ENCODE measurements around the gene SEMA6C. TPM values are rescaled to one million over a fixed set of nuclear protein-coding genes. Genes with fewer than 3 reads are reported as not detected.
A peak's percentile ranks its signal among the peaks of the same experiment; 100 is the strongest.
"Not testable (repeated sequence)": the region's sequence is repeated elsewhere in the genome, so short reads cannot be mapped to it uniquely, and the experiment has no call there.

SEMA6C gene
- 21.3 and 33.4 TPM in 2 replicates for total RNA-seq

- DNase-seq = peak; percentile 95
These were observed at the start of gene SEMA6C for GRCh38 chr1:151146412-151147131. Gene SEMA6C, minus strand, starts transcription at chr1:151146631. Its CDS starts 4,010 bp downstream, at chr1:151142621.

GRCh38 chr1:151194894-151195594, 48.6 kb upstream of the SEMA6C start:
- peak; percentile 90 for DNase-seq

- no peak for DNase-seq
These were observed 47.4 kb upstream of the SEMA6C start for GRCh38 chr1:151193856-151194255.

GRCh38 chr1:151193304-151193703, 46.9 kb upstream of the SEMA6C start:
- no peak for DNase-seq

GRCh38 chr1:151192047-151192446, 45.6 kb upstream of the SEMA6C start:
- no peak for DNase-seq

GRCh38 chr1:151189637-151190445, 43.4 kb upstream of the SEMA6C start, which contains the start of gene VPS72:
Gene VPS72, minus strand, starts transcription at chr1:151190197. Its CDS starts 76 bp downstream, at chr1:151190121.
- DNase-seq = peak; percentile 92

- not testable (repeated sequence) for DNase-seq
These were observed 42.2 kb upstream of the SEMA6C start for GRCh38 chr1:151188667-151189066.

- DNase-seq = peak; percentile 28
These were observed 40.8 kb upstream of the SEMA6C start for GRCh38 chr1:151187205-151187604.

GRCh38 chr1:151184211-151184610, 37.8 kb upstream of the SEMA6C start:
- no peak for DNase-seq

GRCh38 chr1:151176514-151177045, 30.1 kb upstream of the SEMA6C start:
- DNase-seq = no peak

- DNase-seq = peak; percentile 58
These were observed 29.4 kb upstream of the SEMA6C start, which contains the start of gene TMOD4 for GRCh38 chr1:151175863-151176262. Gene TMOD4, minus strand, starts transcription at chr1:151175981. Its CDS starts 1,106 bp downstream, at chr1:151174875.

GRCh38 chr1:151175041-151175741, 28.8 kb upstream of the SEMA6C start:
- DNase-seq = no peak

- no peak for DNase-seq
These were observed 24.8 kb upstream of the SEMA6C start for GRCh38 chr1:151171190-151171589.

GRCh38 chr1:151167116-151167515, 20.7 kb upstream of the SEMA6C start:
- no peak for DNase-seq

- peak; percentile 57 for DNase-seq
These were observed 20.1 kb upstream of the SEMA6C start for GRCh38 chr1:151166505-151166956.

GRCh38 chr1:151165738-151166504, 19.5 kb upstream of the SEMA6C start, which contains the start of the genes LYSMD1 and SCNM1:
Gene LYSMD1, minus strand, starts transcription at chr1:151165902. Its CDS starts 644 bp downstream, at chr1:151165258.
Gene SCNM1, plus strand, starts transcription at chr1:151166144. Its CDS starts 9 bp downstream, at chr1:151166153.
- DNase-seq = peak; percentile 99

- DNase-seq = peak; percentile 53
These were observed 18.9 kb upstream of the SEMA6C start for GRCh38 chr1:151165281-151165737.

GRCh38 chr1:151164732-151165280, 18.4 kb upstream of the SEMA6C start:
- no peak for DNase-seq

- DNase-seq = no peak
These were observed 12.9 kb upstream of the SEMA6C start for GRCh38 chr1:151159373-151159772.

- no peak for DNase-seq
These were observed 12.4 kb upstream of the SEMA6C start for GRCh38 chr1:151158751-151159251.
